K562 (cell line): ENCODE results near the gene FANCC. TPM values are rescaled to one million over a fixed set of nuclear protein-coding genes. Genes with fewer than 3 reads are reported as not detected.

Experiments
- ATAC-seq: fragments of 200-7000 bp; cut with Tn5 transposase; 3 replicates; pipeline ENCODE4 v1.9.1; 2020; ENCODE audit warnings: moderate library complexity
- BruUV-seq: library from RNA; stranded (reverse); fragments of 400-500 nt; replicated peaks from 2 replicates; lab custom pipeline; 2021; lab: Mats Ljungman, UMichigan
- CTCF ChIA-PET: fragments of 300-600 bp; formaldehyde crosslinking; extraction: SDS; loops from one replicate; lab custom pipeline; 2021; ENCODE audit warnings: low intra/inter-chr PET ratio; lab: Yijun Ruan, JAX
- POLR2A ChIA-PET: fragments of 300-600, 350-650 bp; sonication (Branson Sonifier 250); formaldehyde crosslinking; extraction: SDS; loops from one replicate; lab custom pipeline; 2021; ENCODE audit warnings: antibody characterized with exemption, inconsistent platforms; lab: Yijun Ruan, JAX
- DNase-seq, 4 experiments: peaks; one replicate each; pipeline versions ENCODE4 v3.0.0 to v3.0.0-alpha.2; 2011 to 2018; ENCODE audit warnings: low spot score in 3 of 4, mixed read lengths in 3 of 4; ENCODE audit errors: extremely low read depth in 1 of 4
- FAIRE-seq: peaks from 2 replicates; lab custom pipeline; 2011; peaks lifted over from hg19 to GRCh38; lab: Jason Lieb, UNC
- H2AFZ ChIP-seq: 2 replicates; pipeline ENCODE4 v1.6.0; 2011; ENCODE audit warnings: low read depth, low read length, control low read depth, inconsistent platforms
- H3K27ac ChIP-seq: fragments of 200-600 bp; 3 replicates; pipeline ENCODE4 v1.8.0; 2011; ENCODE audit warnings: low read depth, mild to moderate bottlenecking, control low read depth, inconsistent platforms, low read length, moderate library complexity, mixed read lengths; ENCODE audit errors: extremely low read depth
- H3K27me3 ChIP-seq, 2 experiments: fragments of 300-600 bp in 1 of 2; 2 replicates in 1 of 2; 3 replicates in 1 of 2; pipeline versions ENCODE4 v1.6.0 to v1.8.0; 2011; ENCODE audit warnings: inconsistent platforms in 2 of 2, low read length in 2 of 2, mild to moderate bottlenecking in 1 of 2, mixed read lengths in 1 of 2, moderate library complexity in 1 of 2; ENCODE audit not compliant: control insufficient read depth in 2 of 2, insufficient read depth in 2 of 2
- H3K36me3 ChIP-seq: fragments of 300-600 bp; 3 replicates; pipeline ENCODE4 v1.8.0; 2011; ENCODE audit warnings: mild to moderate bottlenecking, low read length, inconsistent platforms; ENCODE audit not compliant: control insufficient read depth, insufficient read depth
- H3K4me1 ChIP-seq, 2 experiments: fragments of 200-600 bp in 1 of 2; replicated peaks in 1 of 2; 2 replicates in 1 of 2; 3 replicates in 1 of 2; pipeline versions ENCODE4 v1.5.1 to v1.8.0; 2011; ENCODE audit warnings: inconsistent platforms in 2 of 2, low read length in 2 of 2, mild to moderate bottlenecking in 1 of 2, mixed read lengths in 1 of 2, moderate library complexity in 1 of 2; ENCODE audit not compliant: control insufficient read depth in 2 of 2, insufficient read depth in 2 of 2
- H3K4me2 ChIP-seq: 2 replicates; pipeline ENCODE4 v1.6.1; 2011; ENCODE audit warnings: low read length, control low read depth, inconsistent platforms, mixed read lengths; ENCODE audit not compliant: insufficient read depth
- H3K4me3 ChIP-seq: fragments of 200-600 bp; sonication (generic), shearing (Covaris generic); 2 replicates; pipeline ENCODE4 v1.5.1; 2016; ENCODE audit warnings: control low read depth, inconsistent platforms
- H3K79me2 ChIP-seq: fragments of 200-600 bp; 3 replicates; pipeline ENCODE4 v1.8.0; 2011; ENCODE audit warnings: low read length, inconsistent platforms; ENCODE audit not compliant: control insufficient read depth, insufficient read depth
- H3K9ac ChIP-seq, 2 experiments: 2 replicates each; pipeline versions ENCODE4 v1.6.0 to v1.6.1; 2011; ENCODE audit warnings: low read depth in 2 of 2, low read length in 2 of 2, control low read depth in 1 of 2, inconsistent platforms in 1 of 2, mild to moderate bottlenecking in 1 of 2, mixed read lengths in 1 of 2; ENCODE audit not compliant: insufficient read depth in 1 of 2
- H3K9me1 ChIP-seq: one replicate; pipeline ENCODE4 v1.6.0; 2011; ENCODE audit warnings: inconsistent platforms, mild to moderate bottlenecking, low read length, moderate library complexity; ENCODE audit not compliant: control insufficient read depth, insufficient read depth
- H3K9me3 ChIP-seq: replicated peaks from 2 replicates; pipeline ENCODE4 v1.5.1; 2011; ENCODE audit warnings: low read depth, low read length, inconsistent platforms; ENCODE audit not compliant: control insufficient read depth, insufficient read depth
- H4K20me1 ChIP-seq: replicated peaks from 2 replicates; pipeline ENCODE4 v1.6.1; 2011; ENCODE audit warnings: low read length, inconsistent platforms, mixed read lengths; ENCODE audit not compliant: control insufficient read depth, insufficient read depth
- CTCF ChIP-seq, 3 experiments: IDR thresholded peaks in 2 of 3; conservative IDR thresholded peaks in 1 of 3; 2 replicates each; pipeline ENCODE4 v1.5.1; 2011 to 2012; ENCODE audit warnings: low read length in 3 of 3, mild to moderate bottlenecking in 3 of 3, control low read depth in 2 of 3, improper control_type of control experiment in 1 of 3, inconsistent platforms in 1 of 3, low read depth in 1 of 3, mixed read lengths in 1 of 3, moderate library complexity in 1 of 3; ENCODE audit not compliant: insufficient read depth in 2 of 3
- FOXJ2 ChIP-seq: fragments of 200-800 bp; sonication (Bioruptor generic); IDR thresholded peaks from 2 replicates; pipeline ENCODE4 v1.6.1; 2016; ENCODE audit warnings: missing genetic modification characterization, missing compliant biosample characterization
- MEIS2 ChIP-seq: fragments of 450-650 bp; IDR thresholded peaks from 2 replicates; pipeline ENCODE4 v1.6.1; 2014; ENCODE audit warnings: mild to moderate bottlenecking; ENCODE audit not compliant: partially characterized antibody
- MXD1 ChIP-seq: fragments of 250-450 bp; sonication (Bioruptor Pico); IDR thresholded peaks from 2 replicates; pipeline ENCODE4 v1.8.0; 2021; ENCODE audit warnings: borderline replicate concordance, mild to moderate bottlenecking, moderate library complexity; ENCODE audit not compliant: poor library complexity, severe bottlenecking
- OTX1 ChIP-seq: fragments of 450-650 bp; formaldehyde crosslinking; IDR thresholded peaks from 2 replicates; pipeline ENCODE4 v1.4.0; 2022; ENCODE audit warnings: mild to moderate bottlenecking
- PHB2 ChIP-seq: fragments of 450-650 bp; IDR thresholded peaks from 2 replicates; pipeline ENCODE4 v1.6.1; 2017; ENCODE audit warnings: low read depth
- POU5F1 ChIP-seq: fragments of 150-350 bp; IDR thresholded peaks from 2 replicates; pipeline ENCODE4 v1.6.1; 2014; ENCODE audit warnings: borderline replicate concordance, low read length, low read depth, mild to moderate bottlenecking; ENCODE audit not compliant: partially characterized antibody
- RAD21 ChIP-seq, 2 experiments: fragments of 250-450 bp in 1 of 2; fragments of 450-650 bp in 1 of 2; sonication (Bioruptor Pico) in 1 of 2; formaldehyde crosslinking in 1 of 2; IDR thresholded peaks in 1 of 2; conservative IDR thresholded peaks in 1 of 2; 2 replicates each; pipeline versions ENCODE4 v1.4.0 to v1.8.0; 2020 to 2022; ENCODE audit warnings: mild to moderate bottlenecking in 2 of 2, moderate library complexity in 1 of 2
- SMARCE1 ChIP-seq: fragments of 450-650 bp; IDR thresholded peaks from 2 replicates; pipeline ENCODE4 v1.7.1; 2016; ENCODE audit warnings: mild to moderate bottlenecking
- STAG1 ChIP-seq: sonication (generic); formaldehyde crosslinking; IDR thresholded peaks from 2 replicates; pipeline ENCODE4 v1.5.0; 2020; ENCODE audit warnings: missing genetic modification reagents, borderline replicate concordance
- ZNF41 ChIP-seq: fragments of 250-450 bp; sonication (Bioruptor Pico); conservative IDR thresholded peaks from 2 replicates; pipeline ENCODE4 v1.4.0; 2020; ENCODE audit warnings: mild to moderate bottlenecking
- ZNF785 ChIP-seq: fragments of 250-450 bp; sonication (Bioruptor Pico); IDR thresholded peaks from 2 replicates; pipeline ENCODE4 v1.4.0; 2020; ENCODE audit warnings: mild to moderate bottlenecking
- WGBS: fragments of 100-300 bp; shearing (Covaris generic); methylation state at CpG from one replicate; pipeline ENCODE4 v1.1.6; 2016; ENCODE audit warnings: low coverage, mixed read lengths; ENCODE audit not compliant: insufficient coverage; ENCODE audit errors: missing lambda C conversion rate; 5-methylcytosine and 5-hydroxymethylcytosine counted together
- in situ Hi-C: fragments of 300-500 bp; cut with MboI; formaldehyde crosslinking; loops from 4 replicates; pipeline ENCODE4 v1.15.0; 2018; ENCODE audit warnings: inconsistent platforms, mixed read lengths
- intact Hi-C: fragments of 100-400 bp; cut with micrococcal nuclease; formaldehyde crosslinking; loops from 2 replicates; pipeline ENCODE4 v1.14.2; 2022
- polyA plus RNA-seq, 8 experiments: library from polyadenylated mRNA; depleted of rRNA in 4 of 8; stranded (reverse) in 5 of 8; unstranded in 3 of 8; fragments of >200 nt; fragmentation: Nextera tagmentation in 2 of 8; fragmentation: Illumina TruSeq in 1 of 8; extraction: Ambion mirVana in 2 of 8; extraction: Trizol in 1 of 8; gene quantifications; 2 replicates each; pipeline versions ENCODE4 v1.2.1 to v1.2.3, GENCODE V29; 2011 to 2014; ENCODE audit warnings: inconsistent platforms in 1 of 8, missing spikeins in 1 of 8
- total RNA-seq, 7 experiments: library from RNA; depleted of rRNA in 6 of 7; stranded (reverse); fragments of >200 nt in 6 of 7; fragmentation: Illumina TruSeq in 2 of 7; extraction: Trizol in 2 of 7; gene quantifications; 2 replicates each; pipeline versions ENCODE4 v1.2.1 to v1.2.3, GENCODE V29; 2011 to 2021; ENCODE audit warnings: low replicate concordance in 1 of 7

Gene FANCC
- total and polyA plus RNA-seq, 9 of the 15 experiments (the other 6 are each of a cell fraction or from before 2014, with no cell fraction given), result 4.6 to 18.4 (median 14.2) TPM

- no peak for TF ChIP-seq MXD1 (CRISPR knock-in tag)
- peak; percentile 34 for TF ChIP-seq MEIS2
These were observed 184.9 kb downstream of the FANCC start (continued) for GRCh38 chr9:95132366-95133324.

- Histone ChIP-seq H3K27ac (no peak overlapping the region), H3K9me3 (no peaks in the 10 kb centered on the region), H2AFZ (no peak overlapping the region; the same call in 1 of the 2 replicates), H3K4me2 (no peak overlapping the region), H3K9ac (no peak overlapping the region), H3K4me1 (peaks cover 0 to 6% of the 10 kb centered on the region in 2 experiments; a peak in 2 of 5 replicates), H3K36me3 (no peaks in the 10 kb centered on the region), H3K27me3 (no peaks in the 10 kb centered on the region), H3K79me2 (no peaks in the 10 kb centered on the region), H3K4me3 (no peak overlapping the region), H4K20me1 (no peaks in the 10 kb centered on the region), H3K9me1 (no peaks in the 10 kb centered on the region)
- intact Hi-C loops (loop anchor here (1.0 to 5.0 kb wide), 3 partner anchors 136 to 450 kb away; no protein-coding TSS in a partner anchor), in situ Hi-C loops (no loop called here)
- POLR2A ChIA-PET, result interaction anchor here (0.6 to 1.0 kb wide), 3 partner anchors 12 to 30 kb away, joined by 3 read pairs; no protein-coding TSS in a partner anchor
- DNase-seq, result peak; percentile 62 to 71 (median 66)
- CTCF ChIA-PET, result interaction anchor here (0.9 to 2.9 kb wide), 3 partner anchors 348 to 577 kb away, joined by 4 to 14 read pairs (median 11); partner anchors contain the start of gene PCAT7
- peak; percentile 75 for FAIRE-seq
- 31% methylated on average over 7 of the region's 7 CpGs for WGBS
- peak; percentile 83 for ATAC-seq
- BruUV-seq, result no TSS peak
- TF ChIP-seq PHB2 (no peak), ZNF785 (CRISPR knock-in tag) (no peak), ZNF41 (CRISPR knock-in tag) (no peak), POU5F1 (no peak), SMARCE1 (no peak), STAG1 (peak; percentile 66; the same call in 1 of the 2 replicates), RAD21 (CRISPR knock-in tag; conservative IDR thresholded peaks at IDR 0.05 in 1 of 2, IDR thresholded peaks at IDR 0.05 in 1 of 2) (peak; percentile 62 to 78), FOXJ2 (tag) (no peak), CTCF (IDR thresholded peaks at IDR 0.05 in 2 of 3, conservative IDR thresholded peaks at IDR 0.05 in 1 of 3; ENCODE audit: insufficient read depth in 2 of 3, low read depth in 1 of 3, low read length in 3 of 3) (peak; percentile 77 to 81 (median 78)), OTX1 (CRISPR knock-in tag) (no peak)
These were observed 186.2 kb downstream of the FANCC start for GRCh38 chr9:95131023-95131943.
